MM.1S (cell line): ENCODE data around the gene CMTR1.

Experiments used
- DNase-seq: peaks from one replicate; pipeline ENCODE4 v3.0.0-alpha.2; 2015
- H2AFZ ChIP-seq: fragments of 300-600 bp; sonication (generic); 2 replicates; pipeline ENCODE4 v1.6.0; 2016; ENCODE audit warnings: antibody characterized with exemption, low read length
- H3F3A ChIP-seq: fragments of 300-600 bp; sonication (generic); 2 replicates; pipeline ENCODE4 v1.6.1; 2016; ENCODE audit warnings: mild to moderate bottlenecking, antibody characterized with exemption, low read length, moderate library complexity, mixed read lengths; ENCODE audit not compliant: insufficient read depth
- H3K27ac ChIP-seq: fragments of 300-600 bp; sonication (generic); 2 replicates; pipeline ENCODE4 v1.5.1; 2016; ENCODE audit warnings: mild to moderate bottlenecking, low read length
- H3K27me3 ChIP-seq: fragments of 300-600 bp; sonication (generic); replicated peaks from 2 replicates; pipeline ENCODE4 v1.6.0; 2016; ENCODE audit warnings: low read length; ENCODE audit not compliant: insufficient read depth
- H3K36me3 ChIP-seq: fragments of 300-600 bp; sonication (generic); replicated peaks from 2 replicates; pipeline ENCODE4 v1.6.1; 2016; ENCODE audit warnings: mild to moderate bottlenecking, low read length, mixed read lengths; ENCODE audit not compliant: insufficient read depth
- H3K4me1 ChIP-seq: fragments of 300-600 bp; sonication (generic); 2 replicates; pipeline ENCODE4 v1.6.1; 2016; ENCODE audit warnings: low read length, mixed read lengths
- H3K4me2 ChIP-seq: fragments of 300-600 bp; sonication (generic); 2 replicates; pipeline ENCODE4 v1.6.0; 2016; ENCODE audit warnings: low read depth, low read length
- H3K4me3 ChIP-seq: fragments of 300-600 bp; sonication (generic); 2 replicates; pipeline ENCODE4 v1.5.1; 2016; ENCODE audit warnings: low read length, mixed read lengths
- H3K79me2 ChIP-seq: fragments of 300-600 bp; sonication (generic); 2 replicates; pipeline ENCODE4 v1.6.1; 2016; ENCODE audit warnings: mixed run types, low read length, mixed read lengths
- H3K9ac ChIP-seq: fragments of 300-600 bp; sonication (generic); 2 replicates; pipeline ENCODE4 v1.6.1; 2016; ENCODE audit warnings: low read length, mixed read lengths
- H3K9me2 ChIP-seq: fragments of 300-600 bp; sonication (generic); replicated peaks from 2 replicates; pipeline ENCODE4 v1.6.1; 2016; ENCODE audit warnings: mild to moderate bottlenecking, low read length, mixed read lengths; ENCODE audit not compliant: insufficient read depth
- H3K9me3 ChIP-seq: fragments of 300-600 bp; sonication (generic); replicated peaks from 2 replicates; pipeline ENCODE4 v1.6.1; 2016; ENCODE audit warnings: mild to moderate bottlenecking, low read length, mixed read lengths; ENCODE audit not compliant: insufficient read depth
- H4K20me1 ChIP-seq: fragments of 300-600 bp; sonication (generic); 2 replicates; pipeline ENCODE4 v1.6.1; 2016; ENCODE audit warnings: mild to moderate bottlenecking, low read length, moderate library complexity, mixed read lengths; ENCODE audit not compliant: insufficient read depth
- CTCF ChIP-seq: fragments of 300-600 bp; sonication (generic); IDR thresholded peaks from 2 replicates; pipeline ENCODE4 v1.5.1; 2016; ENCODE audit warnings: antibody characterized with exemption, low read length, mixed read lengths
- EZH2 ChIP-seq: fragments of 300-600 bp; sonication (generic); optimal IDR thresholded peaks from 2 replicates; pipeline ENCODE3; 2017; ENCODE audit warnings: low read depth, mild to moderate bottlenecking, antibody characterized with exemption, low read length, mixed read lengths
- EZH2phosphoT487 ChIP-seq: fragments of 300-600 bp; sonication (generic); IDR thresholded peaks from 2 replicates; pipeline ENCODE4 v1.6.1; 2018; ENCODE audit warnings: antibody characterized with exemption, low read length

The CMTR1 gene

GRCh38 chr6:37490536-37491170 is 57.6 kb downstream of the CMTR1 start:
- Histone ChIP-seq H3K9me3 (no peaks in the 10 kb centered on the region), H3K9ac (no peak overlapping the region), H3F3A (no peaks in the 10 kb centered on the region), H3K36me3 (no peaks in the 10 kb centered on the region), H2AFZ (no peak overlapping the region), H3K9me2 (no peaks in the 10 kb centered on the region), H4K20me1 (no peaks in the 10 kb centered on the region), H3K79me2 (0 out of 2 replicates have a peak, but pooled peaks cover 3% of the 10 kb centered on the region), H3K27me3 (no peaks in the 10 kb centered on the region), H3K27ac (no peak overlapping the region), H3K4me3 (no peak overlapping the region), H3K4me2 (no peak overlapping the region), H3K4me1 (no peaks in the 10 kb centered on the region)
- DNase-seq, result no peak
- TF ChIP-seq EZH2 (no peak), CTCF (no peak), EZH2phosphoT487 (no peak)

GRCh38 chr6:37491171-37491829 is 58.3 kb downstream of the CMTR1 start:
- no peaks in the 10 kb centered on the region for H3K4me1 ChIP-seq
- no peak for TF ChIP-seq EZH2
- no peak for TF ChIP-seq EZH2phosphoT487
- TF ChIP-seq CTCF, result no peak

GRCh38 chr6:37491830-37492208 is 58.8 kb downstream of the CMTR1 start:
- no peak for DNase-seq
- TF ChIP-seq EZH2 (no peak), CTCF (no peak), EZH2phosphoT487 (no peak)
- H3K79me2 ChIP-seq, result 0 out of 2 replicates have a peak, but pooled peaks cover 3% of the 10 kb centered on the region
- H2AFZ ChIP-seq, result no peak overlapping the region
- H3K4me2 ChIP-seq, result no peak overlapping the region
- H3K27ac ChIP-seq, result no peak overlapping the region
- no peak overlapping the region for H3K9ac ChIP-seq
- H3F3A ChIP-seq, result no peaks in the 10 kb centered on the region
- no peaks in the 10 kb centered on the region for H3K9me2 ChIP-seq
- no peaks in the 10 kb centered on the region for H3K4me1 ChIP-seq
- H3K27me3 ChIP-seq, result no peaks in the 10 kb centered on the region
- H4K20me1 ChIP-seq, result no peaks in the 10 kb centered on the region
- H3K9me3 ChIP-seq, result no peaks in the 10 kb centered on the region
- H3K36me3 ChIP-seq, result no peaks in the 10 kb centered on the region
- H3K4me3 ChIP-seq, result no peak overlapping the region

More at GRCh38 chr6:37491171-37491829, 58.3 kb downstream of the CMTR1 start:
- Histone ChIP-seq H3K9me2 (no peaks in the 10 kb centered on the region), H4K20me1 (no peaks in the 10 kb centered on the region), H3K9me3 (no peaks in the 10 kb centered on the region), H2AFZ (no peak overlapping the region), H3K27ac (no peak overlapping the region), H3K9ac (no peak overlapping the region), H3K36me3 (no peaks in the 10 kb centered on the region), H3K27me3 (no peaks in the 10 kb centered on the region), H3K79me2 (0 out of 2 replicates have a peak, but pooled peaks cover 3% of the 10 kb centered on the region), H3K4me3 (no peak overlapping the region), H3F3A (no peaks in the 10 kb centered on the region), H3K4me2 (no peak overlapping the region)
- no peak for DNase-seq
